AG10803 (cell line): Measurements from ENCODE around the gene FBXL22.
"Not testable (repeated sequence)": the region's sequence is repeated elsewhere in the genome, so short reads cannot be mapped to it uniquely, and the experiment has no call there.

Source experiments
- DNase-seq: peaks from one replicate; pipeline ENCODE4 v3.0.0; 2010; ENCODE audit warnings: low read depth
- H3K4me3 ChIP-seq: 2 replicates; pipeline ENCODE4 v1.5.1; 2011; ENCODE audit warnings: mild to moderate bottlenecking, low read length, control low read depth
- TF ChIP-seq, protein P1 (sequence below): conservative IDR thresholded peaks from 2 replicates; pipeline ENCODE4 v1.5.1; 2011; ENCODE audit warnings: mild to moderate bottlenecking, low read length, control low read depth, inconsistent platforms

FBXL22 gene

GRCh38 chr15:63609448-63609847, 12.3 kb downstream of the FBXL22 start:
- TF ChIP-seq, protein P1, sequence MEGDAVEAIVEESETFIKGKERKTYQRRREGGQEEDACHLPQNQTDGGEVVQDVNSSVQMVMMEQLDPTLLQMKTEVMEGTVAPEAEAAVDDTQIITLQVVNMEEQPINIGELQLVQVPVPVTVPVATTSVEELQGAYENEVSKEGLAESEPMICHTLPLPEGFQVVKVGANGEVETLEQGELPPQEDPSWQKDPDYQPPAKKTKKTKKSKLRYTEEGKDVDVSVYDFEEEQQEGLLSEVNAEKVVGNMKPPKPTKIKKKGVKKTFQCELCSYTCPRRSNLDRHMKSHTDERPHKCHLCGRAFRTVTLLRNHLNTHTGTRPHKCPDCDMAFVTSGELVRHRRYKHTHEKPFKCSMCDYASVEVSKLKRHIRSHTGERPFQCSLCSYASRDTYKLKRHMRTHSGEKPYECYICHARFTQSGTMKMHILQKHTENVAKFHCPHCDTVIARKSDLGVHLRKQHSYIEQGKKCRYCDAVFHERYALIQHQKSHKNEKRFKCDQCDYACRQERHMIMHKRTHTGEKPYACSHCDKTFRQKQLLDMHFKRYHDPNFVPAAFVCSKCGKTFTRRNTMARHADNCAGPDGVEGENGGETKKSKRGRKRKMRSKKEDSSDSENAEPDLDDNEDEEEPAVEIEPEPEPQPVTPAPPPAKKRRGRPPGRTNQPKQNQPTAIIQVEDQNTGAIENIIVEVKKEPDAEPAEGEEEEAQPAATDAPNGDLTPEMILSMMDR: no peak
- no peak for DNase-seq
- no peak overlapping the region for H3K4me3 ChIP-seq

DNA sequence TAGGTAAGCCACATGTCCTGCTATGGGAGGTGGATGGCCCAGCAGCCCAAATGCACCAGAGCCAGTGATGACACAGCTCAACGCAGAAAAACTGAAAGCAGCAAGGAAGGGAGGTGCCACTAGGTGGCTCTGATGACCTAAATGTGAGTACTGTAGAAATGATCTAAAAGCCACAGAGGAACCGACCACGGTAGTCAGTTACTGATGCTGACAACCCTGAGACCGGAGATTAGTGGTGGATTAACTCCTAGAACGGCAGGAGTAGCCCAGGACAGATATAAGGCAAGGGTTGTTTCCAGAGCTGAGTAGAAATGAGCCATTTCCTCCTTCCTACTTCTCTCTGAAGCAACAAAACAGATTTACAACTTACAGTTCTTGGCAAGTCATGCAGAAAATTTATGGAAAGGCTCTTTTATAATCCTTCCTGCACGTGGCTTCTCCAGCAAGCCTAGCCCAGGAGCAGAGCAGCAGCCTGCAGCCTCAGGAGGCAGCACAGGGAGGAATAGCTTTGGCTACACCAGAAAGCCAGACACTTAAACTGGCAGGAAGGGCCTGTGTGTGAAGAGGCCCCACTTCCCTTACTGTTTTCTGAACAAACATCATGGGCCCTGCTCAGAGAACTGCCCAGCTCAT, 13.1 kb downstream of the FBXL22 start:
- DNase-seq: peak; percentile 78
- H3K4me3 ChIP-seq: no peak overlapping the region
- TF ChIP-seq, protein P1: peak; percentile 88

- DNase-seq: no peak
- TF ChIP-seq, protein P1: no peak
- H3K4me3 ChIP-seq: no peak overlapping the region
Measured at GRCh38 chr15:63611177-63611576, 14.0 kb downstream of the FBXL22 start.

GRCh38 chr15:63612300-63612699, 15.1 kb downstream of the FBXL22 start:
- DNase-seq: no peak
- H3K4me3 ChIP-seq: no peak overlapping the region
- TF ChIP-seq, protein P1: no peak

- H3K4me3 ChIP-seq: no peak overlapping the region
- no peak for DNase-seq
- TF ChIP-seq, protein P1: no peak
Measured at GRCh38 chr15:63615935-63616334, 18.7 kb downstream of the FBXL22 start.

- not testable (repeated sequence) for DNase-seq, H3K4me3 ChIP-seq
Measured at GRCh38 chr15:63617147-63617546, 20.0 kb downstream of the FBXL22 start.

DNA sequence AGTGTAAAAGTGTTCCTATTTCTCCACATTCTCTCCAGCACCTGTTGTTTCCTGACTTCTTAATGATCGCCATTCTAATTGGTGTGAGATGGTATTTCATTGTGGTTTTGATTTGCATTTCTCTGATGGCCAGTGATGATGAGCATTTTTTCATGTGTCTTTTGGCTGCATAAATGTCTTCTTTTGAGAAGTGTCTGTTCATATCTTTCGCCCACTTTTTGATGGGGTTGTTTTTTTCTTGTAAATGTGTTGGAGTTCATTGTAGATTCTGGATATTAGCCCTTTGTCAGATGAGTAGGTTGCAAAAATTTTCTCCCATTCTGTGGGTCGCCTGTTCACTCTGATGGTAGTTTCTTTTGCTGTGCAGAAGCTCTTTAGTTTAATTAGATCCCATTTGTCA, 20.4 kb downstream of the FBXL22 start:
- H3K4me3 ChIP-seq, DNase-seq: not testable (repeated sequence)

GRCh38 chr15:63620760-63621159, 23.6 kb downstream of the FBXL22 start:
- not testable (repeated sequence) for H3K4me3 ChIP-seq, DNase-seq
